ENCODE results near the gene PTPRD.

Gene PTPRD

DNA sequence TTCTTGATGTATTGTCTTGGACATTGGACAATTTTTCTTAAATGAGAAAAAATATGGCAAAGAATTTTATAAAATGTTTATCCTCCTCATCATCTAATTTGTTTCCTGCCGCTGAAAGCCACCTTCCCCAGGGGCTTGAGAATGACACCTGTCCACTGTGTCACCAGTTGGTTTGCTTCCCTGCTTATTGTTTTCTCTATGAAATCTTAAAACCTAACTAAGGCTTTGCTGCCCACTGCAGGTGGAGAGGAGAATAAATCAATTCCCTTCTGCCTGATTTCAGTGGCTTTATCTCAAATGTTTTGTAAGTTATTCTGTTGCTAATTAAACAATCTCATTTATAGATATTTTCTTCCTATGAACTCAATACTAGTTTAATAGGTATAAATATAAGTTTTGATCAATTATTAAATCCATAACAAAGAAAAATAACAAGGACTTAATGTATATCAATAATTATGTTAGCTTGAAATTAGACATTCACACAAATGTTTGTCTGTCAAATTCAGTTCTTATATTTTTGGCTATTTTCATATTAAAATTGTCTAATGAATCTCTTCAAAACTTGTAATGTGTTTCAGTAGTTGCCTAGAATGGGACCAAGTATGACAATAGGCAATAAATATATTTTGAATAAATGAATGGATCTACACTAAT is 822.5 kb downstream of the PTPRD start:
- in situ Hi-C loops (cut with MboI; ENCODE audit: low sequenced_read_pairs) = no loop called here

- in situ Hi-C loops (cut with MboI; ENCODE audit: low sequenced_read_pairs) = no loop called here
These were observed 829.1 kb downstream of the PTPRD start for GRCh38 chr9:9783711-9784110.

DNA sequence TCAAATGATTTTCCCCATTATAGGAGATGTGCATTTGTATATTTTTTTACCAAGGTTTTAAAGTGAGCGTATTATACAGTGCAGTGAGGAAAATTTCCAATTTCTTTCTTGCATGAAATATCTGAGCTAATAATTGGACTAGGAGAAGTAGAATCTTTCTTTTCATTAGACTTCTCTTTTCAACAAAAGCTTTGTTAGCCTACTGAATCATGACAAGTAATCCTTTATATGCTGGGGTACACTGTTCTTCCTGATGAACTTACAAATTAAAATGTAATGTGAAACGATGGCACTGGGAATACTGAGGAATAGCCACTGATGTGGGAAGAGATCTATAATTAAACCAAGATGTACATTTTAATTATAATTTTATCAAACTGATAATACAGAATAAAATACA is 829.6 kb downstream of the PTPRD start:
- in situ Hi-C loops (cut with MboI; ENCODE audit: low sequenced_read_pairs) = no loop called here

- in situ Hi-C loops (cut with MboI; ENCODE audit: low sequenced_read_pairs) = no loop called here
These were observed 834.5 kb downstream of the PTPRD start for GRCh38 chr9:9778293-9778692.

GRCh38 chr9:9774471-9774870 is 838.3 kb downstream of the PTPRD start:
- in situ Hi-C loops (cut with MboI; ENCODE audit: low sequenced_read_pairs) = no loop called here

DNA sequence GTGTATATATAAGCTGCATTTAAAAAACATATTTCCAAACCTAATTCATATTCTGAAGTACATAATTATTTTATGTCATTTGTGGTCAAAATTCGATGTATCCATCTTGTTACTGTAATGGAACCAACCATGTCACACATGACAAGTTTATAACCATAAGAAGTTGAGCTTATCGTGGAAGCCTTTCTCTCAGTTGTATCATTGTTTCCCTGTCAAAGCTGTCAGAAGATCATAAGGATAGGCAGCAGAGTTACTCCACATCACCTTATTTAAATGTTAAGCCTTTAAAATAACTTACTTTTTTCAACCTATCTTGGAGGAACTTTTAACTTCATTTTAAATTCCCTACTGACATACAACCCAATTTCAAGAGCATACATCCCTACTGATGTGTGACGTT is 841.5 kb downstream of the PTPRD start:
- in situ Hi-C loops (cut with MboI; ENCODE audit: low sequenced_read_pairs) = no loop called here

DNA sequence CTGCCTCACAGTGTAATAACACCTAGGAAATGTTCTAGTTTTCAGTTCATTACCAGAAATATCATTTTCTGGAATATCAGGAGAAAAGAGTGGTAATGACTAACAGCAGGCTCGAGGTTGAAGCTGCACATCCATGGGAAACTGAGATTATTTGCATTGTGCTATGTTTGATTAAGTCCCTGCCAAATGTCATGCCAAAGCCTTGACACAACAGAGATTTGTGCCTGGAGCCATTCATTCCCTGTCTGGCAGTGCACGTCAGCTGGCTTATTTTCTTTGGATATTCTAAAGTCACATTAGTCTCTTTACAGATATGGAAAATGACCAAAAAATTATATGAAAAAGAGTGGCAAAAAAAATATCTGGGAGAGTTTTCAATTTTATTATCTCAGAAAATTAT is 848.0 kb downstream of the PTPRD start:
- in situ Hi-C loops (cut with MboI; ENCODE audit: low sequenced_read_pairs) = no loop called here

DNA sequence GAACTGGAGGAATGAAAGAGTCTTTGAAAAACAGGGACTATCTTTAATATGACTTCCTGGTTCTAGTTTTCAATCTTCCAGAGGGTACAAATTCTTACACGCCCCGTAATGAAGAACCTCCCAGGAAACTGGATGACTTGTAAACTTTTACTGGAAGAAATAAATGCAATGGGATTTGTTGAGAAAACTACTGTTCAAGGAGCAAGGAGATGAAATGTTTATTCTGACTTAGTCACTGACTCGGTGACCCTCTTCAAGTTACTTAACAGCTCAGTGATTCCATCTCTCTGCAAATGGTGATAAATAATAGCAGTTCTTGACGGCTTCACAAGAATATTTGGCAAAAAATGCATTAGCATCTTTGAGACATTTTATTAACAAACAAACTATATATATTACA is 858.6 kb downstream of the PTPRD start:
- in situ Hi-C loops (cut with MboI; ENCODE audit: low sequenced_read_pairs) = no loop called here

- in situ Hi-C loops (cut with MboI; ENCODE audit: low sequenced_read_pairs) = no loop called here
These were observed 859.5 kb downstream of the PTPRD start for GRCh38 chr9:9753266-9753665.

DNA sequence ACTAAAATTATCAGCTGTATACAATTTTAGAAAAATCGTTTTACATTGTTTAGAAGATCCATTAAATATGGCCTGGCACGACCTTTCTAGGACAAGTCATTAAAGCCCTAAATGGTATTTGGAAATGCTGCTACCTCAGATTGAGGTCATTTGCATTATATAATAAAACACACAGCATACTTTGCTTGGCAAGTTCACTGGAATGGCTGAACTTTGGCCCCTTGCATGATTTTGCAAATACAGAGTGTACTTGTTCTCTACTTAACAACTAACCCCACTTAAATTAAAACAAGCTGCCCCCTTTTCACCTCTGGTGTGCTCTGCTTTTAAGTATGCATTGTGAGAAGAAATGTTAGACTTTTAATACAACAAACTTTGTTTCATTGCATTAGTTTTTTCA is 860.1 kb downstream of the PTPRD start:
- in situ Hi-C loops (cut with MboI; ENCODE audit: low sequenced_read_pairs) = no loop called here

- in situ Hi-C loops (cut with MboI; ENCODE audit: low sequenced_read_pairs) = no loop called here
These were observed 860.8 kb downstream of the PTPRD start for GRCh38 chr9:9751996-9752395.

DNA sequence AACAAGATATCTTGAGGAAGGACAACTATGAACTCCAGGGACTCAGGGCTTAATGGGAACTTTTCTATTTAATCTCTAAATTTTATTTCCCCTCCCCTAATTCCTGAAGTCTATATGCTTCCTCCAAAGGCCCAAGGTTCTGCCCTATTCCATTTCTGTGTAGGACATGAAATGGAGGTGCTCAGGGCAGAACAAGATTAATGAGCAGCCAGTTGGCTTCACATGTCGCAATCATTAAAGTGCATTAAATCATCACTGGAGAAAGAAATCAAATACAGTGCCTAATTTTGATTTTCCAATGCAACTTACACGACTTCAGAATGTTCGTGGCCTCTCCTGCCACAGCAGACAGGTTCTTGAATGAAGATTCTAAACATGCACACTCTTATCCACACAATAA is 862.1 kb downstream of the PTPRD start:
- in situ Hi-C loops (cut with MboI; ENCODE audit: low sequenced_read_pairs) = no loop called here

GRCh38 chr9:9749591-9749990 is 863.2 kb downstream of the PTPRD start:
- in situ Hi-C loops (cut with MboI; ENCODE audit: low sequenced_read_pairs) = no loop called here

DNA sequence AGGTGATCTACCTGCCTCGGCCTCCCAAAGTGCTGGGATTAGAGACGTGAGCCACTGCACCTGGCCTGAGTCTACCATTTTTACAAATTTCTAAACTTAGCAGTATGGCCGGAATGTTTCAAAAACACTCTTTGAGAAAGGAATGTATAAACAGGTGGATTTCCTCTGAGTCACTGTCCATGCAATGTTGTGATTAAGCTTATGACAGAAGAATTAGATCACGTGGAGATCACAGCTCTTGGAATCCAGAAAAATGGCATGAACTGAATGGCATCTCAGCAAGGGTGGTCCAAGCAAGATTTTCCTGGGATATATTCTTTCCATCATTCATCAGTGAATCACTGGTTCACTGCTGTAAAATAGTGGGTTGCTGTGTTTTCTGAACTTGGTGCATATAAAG is 865.0 kb downstream of the PTPRD start:
- in situ Hi-C loops (cut with MboI; ENCODE audit: low sequenced_read_pairs) = no loop called here

- in situ Hi-C loops (cut with MboI; ENCODE audit: low sequenced_read_pairs) = no loop called here
These were observed 866.0 kb downstream of the PTPRD start for GRCh38 chr9:9746826-9747225.

GRCh38 chr9:9743822-9744221 is 869.0 kb downstream of the PTPRD start:
- in situ Hi-C loops (cut with MboI; ENCODE audit: low sequenced_read_pairs) = no loop called here

DNA sequence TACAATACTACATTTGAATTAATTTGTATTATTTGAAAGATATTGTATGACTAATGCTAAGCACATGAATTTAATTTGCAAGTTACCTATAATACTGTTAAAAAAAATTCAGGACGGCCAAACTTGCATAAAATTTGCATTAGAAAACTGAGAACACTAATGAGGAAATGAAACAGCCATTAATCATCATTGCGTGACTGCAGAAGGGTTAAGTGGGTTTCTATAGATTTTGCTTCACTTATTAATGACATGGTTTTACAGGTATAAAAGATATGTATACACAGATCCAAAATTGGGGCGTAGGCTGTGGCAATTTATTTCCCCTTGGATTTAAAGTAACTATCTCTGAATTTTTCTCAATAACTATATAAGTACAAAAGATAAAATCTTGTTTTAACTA is 882.6 kb downstream of the PTPRD start:
- in situ Hi-C loops (cut with MboI; ENCODE audit: low sequenced_read_pairs) = no loop called here

DNA sequence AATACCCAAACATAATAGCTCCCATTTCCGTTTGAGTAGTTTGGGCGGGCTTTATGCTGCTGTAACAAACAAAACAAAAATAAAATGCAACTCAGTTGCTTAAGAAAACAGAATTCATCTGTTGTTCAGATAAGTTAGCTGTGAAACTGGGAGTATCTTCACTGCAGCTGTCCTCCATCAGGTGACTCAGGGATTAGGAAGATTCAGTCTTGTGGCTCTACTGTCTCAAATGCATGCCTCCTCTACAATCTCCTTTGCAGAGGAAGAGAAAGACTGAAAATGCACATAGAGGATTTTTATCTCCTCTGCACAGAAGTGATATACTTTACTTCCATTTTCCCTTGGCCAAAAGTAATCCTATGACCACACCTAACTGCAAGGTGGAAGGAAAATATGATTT is 883.7 kb downstream of the PTPRD start:
- in situ Hi-C loops (cut with MboI; ENCODE audit: low sequenced_read_pairs) = no loop called here

GRCh38 chr9:9719373-9720112 is 893.3 kb downstream of the PTPRD start:
- in situ Hi-C loops (cut with MboI; ENCODE audit: low sequenced_read_pairs) = no loop called here

DNA sequence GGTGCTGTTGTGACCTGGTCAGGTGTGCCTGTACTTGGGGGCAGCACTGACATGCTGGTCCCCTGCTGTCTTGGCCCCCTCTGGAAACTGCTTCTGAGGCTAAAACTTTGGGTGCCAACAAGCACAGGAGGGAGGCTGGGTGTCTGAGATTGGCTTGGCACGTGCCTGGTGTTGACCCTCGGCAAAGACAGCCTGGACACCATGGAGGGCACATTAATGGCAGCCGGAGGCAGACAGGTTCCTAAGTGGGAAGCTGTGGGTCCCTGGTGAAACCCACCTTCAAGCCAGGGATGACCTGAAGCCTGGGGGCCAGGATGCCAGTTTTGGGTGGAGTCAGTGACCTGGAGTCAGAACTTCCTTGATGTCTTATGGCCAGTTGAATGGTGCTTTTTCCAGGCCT is 894.1 kb downstream of the PTPRD start:
- in situ Hi-C loops (cut with MboI; ENCODE audit: low sequenced_read_pairs) = no loop called here

DNA sequence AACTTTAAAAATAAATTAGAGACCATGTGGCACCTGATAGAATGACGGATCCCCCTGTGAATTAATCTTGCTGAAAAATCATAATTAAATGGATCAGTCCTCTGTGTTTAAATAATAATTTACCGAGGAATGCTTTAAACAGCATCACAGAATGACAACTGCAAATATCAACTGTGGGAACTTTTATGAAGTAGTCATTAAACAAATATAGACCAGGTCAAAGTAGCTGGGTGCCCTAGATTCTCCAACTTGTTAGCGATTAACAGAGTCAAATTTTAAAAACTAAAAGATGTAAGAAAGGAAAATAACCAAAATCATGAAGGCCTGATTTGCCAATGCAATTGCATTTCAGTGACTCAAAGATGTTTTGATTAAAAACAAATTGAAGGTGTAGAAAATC is 933.4 kb downstream of the PTPRD start:
- in situ Hi-C loops (cut with MboI; ENCODE audit: low sequenced_read_pairs) = no loop called here

GRCh38 chr9:9674461-9674860 is 938.3 kb downstream of the PTPRD start:
- in situ Hi-C loops (cut with MboI; ENCODE audit: low sequenced_read_pairs) = no loop called here

DNA sequence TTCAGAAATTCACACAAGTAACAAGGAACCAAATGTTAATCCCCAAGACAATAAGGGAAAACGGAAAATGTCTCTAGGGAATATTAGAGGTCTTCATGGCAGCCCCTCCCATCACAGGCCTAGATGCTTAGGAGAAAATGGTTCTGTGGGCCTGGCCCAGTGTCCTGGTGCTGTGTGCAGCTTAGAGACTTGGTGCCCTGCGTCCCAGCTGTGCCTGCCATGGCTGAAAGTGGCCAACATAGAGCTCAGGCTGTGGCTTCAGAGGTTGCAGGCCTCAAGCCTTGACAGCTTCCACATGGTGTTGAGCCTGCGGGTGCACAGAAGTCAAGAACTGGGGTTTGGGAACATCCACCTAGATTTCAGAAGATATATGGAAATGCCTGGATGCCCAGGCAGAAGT is 942.3 kb downstream of the PTPRD start:
- in situ Hi-C loops (cut with MboI; ENCODE audit: low sequenced_read_pairs) = no loop called here
